Sigmoid colon (tissue), 4 donors: Measurements from ENCODE around the gene NOTCH3.

Experiments used
- EP300 ChIP-seq, 4 donors: sonication (generic); formaldehyde crosslinking; IDR thresholded peaks; one replicate each; pipeline ENCODE4 v1.6.1; 2017; ENCODE audit warnings: antibody characterized with exemption in 4 of 4
- POLR2A ChIP-seq, 2 donors: fragments of 450-650 bp; IDR thresholded peaks; one replicate each; pipeline ENCODE4 v1.6.1; 2016; ENCODE audit warnings: antibody characterized with exemption in 2 of 2, mild to moderate bottlenecking in 2 of 2, moderate library complexity in 2 of 2
- POLR2AphosphoS5 ChIP-seq, 4 donors: sonication (generic); formaldehyde crosslinking; IDR thresholded peaks; one replicate each; pipeline ENCODE4 v1.6.1; 2017; ENCODE audit warnings: antibody characterized with exemption in 4 of 4
- TF ChIP-seq, protein P1 (sequence below), 4 experiments: fragments of 450-650 bp in 3 of 4; fragments of 200-600 bp in 1 of 4; IDR thresholded peaks; one replicate each; pipeline ENCODE4 v1.5.1; 2016 to 2019; ENCODE audit warnings: antibody characterized with exemption in 4 of 4, mild to moderate bottlenecking in 3 of 4, moderate library complexity in 2 of 4

DNA sequence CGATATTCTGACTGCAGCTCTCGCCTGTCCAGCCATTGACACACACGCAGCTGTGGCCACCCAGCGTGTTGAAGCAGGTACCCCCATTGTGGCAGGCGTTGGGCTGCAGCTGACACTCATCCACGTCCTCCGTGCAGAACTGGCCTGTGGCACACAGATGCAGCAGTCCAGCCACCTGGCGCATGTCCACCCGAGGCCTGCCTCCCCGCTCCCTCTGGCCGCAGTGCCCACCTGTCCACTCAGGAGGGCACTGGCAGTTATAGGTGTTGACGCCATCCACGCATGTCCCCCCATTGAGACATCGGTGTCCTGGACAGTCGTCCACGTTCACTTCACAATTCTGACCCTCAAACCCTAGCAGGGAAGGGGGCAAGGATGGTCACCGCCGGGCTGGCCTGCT lies 9.3 kb downstream of the NOTCH3 start:
- TF ChIP-seq POLR2AphosphoS5 (IDR thresholded peaks at IDR 0.05) (no peak), POLR2A (IDR thresholded peaks at IDR 0.05) (no peak), EP300 (IDR thresholded peaks at IDR 0.05) (no peak)
- TF ChIP-seq, protein P1, sequence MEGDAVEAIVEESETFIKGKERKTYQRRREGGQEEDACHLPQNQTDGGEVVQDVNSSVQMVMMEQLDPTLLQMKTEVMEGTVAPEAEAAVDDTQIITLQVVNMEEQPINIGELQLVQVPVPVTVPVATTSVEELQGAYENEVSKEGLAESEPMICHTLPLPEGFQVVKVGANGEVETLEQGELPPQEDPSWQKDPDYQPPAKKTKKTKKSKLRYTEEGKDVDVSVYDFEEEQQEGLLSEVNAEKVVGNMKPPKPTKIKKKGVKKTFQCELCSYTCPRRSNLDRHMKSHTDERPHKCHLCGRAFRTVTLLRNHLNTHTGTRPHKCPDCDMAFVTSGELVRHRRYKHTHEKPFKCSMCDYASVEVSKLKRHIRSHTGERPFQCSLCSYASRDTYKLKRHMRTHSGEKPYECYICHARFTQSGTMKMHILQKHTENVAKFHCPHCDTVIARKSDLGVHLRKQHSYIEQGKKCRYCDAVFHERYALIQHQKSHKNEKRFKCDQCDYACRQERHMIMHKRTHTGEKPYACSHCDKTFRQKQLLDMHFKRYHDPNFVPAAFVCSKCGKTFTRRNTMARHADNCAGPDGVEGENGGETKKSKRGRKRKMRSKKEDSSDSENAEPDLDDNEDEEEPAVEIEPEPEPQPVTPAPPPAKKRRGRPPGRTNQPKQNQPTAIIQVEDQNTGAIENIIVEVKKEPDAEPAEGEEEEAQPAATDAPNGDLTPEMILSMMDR (IDR thresholded peaks at IDR 0.05) = no peak
